Suppressor macrophage treated with lipopolysaccharide for 1 hour (primary cell): ENCODE data around the gene MKS1.

Experiments used
- DNase-seq, 3 donors: peaks; one replicate each; pipeline ENCODE4 v3.0.0-alpha.2; 2020 to 2022

The MKS1 gene

DNA sequence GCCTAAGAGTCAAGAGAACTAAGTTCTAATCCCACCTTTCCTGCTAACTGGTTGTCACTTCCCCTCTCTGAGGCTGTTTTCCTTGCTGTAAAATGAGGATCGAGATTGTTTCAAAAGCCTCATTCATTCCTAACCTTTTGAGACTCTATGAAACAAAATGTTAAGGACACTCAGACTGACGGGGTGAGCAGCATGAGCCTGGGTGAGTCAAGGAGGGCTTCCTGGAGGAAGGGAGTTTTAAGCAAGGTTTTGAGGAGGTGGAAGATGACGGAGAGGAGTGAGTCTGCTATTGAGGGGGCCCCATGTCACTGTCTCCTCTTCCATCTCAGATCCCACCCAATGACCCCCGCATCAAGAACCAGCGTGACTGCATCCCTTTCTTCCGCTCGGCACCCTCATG lies 22.4 kb downstream of the MKS1 start:
- no peak for DNase-seq

DNA sequence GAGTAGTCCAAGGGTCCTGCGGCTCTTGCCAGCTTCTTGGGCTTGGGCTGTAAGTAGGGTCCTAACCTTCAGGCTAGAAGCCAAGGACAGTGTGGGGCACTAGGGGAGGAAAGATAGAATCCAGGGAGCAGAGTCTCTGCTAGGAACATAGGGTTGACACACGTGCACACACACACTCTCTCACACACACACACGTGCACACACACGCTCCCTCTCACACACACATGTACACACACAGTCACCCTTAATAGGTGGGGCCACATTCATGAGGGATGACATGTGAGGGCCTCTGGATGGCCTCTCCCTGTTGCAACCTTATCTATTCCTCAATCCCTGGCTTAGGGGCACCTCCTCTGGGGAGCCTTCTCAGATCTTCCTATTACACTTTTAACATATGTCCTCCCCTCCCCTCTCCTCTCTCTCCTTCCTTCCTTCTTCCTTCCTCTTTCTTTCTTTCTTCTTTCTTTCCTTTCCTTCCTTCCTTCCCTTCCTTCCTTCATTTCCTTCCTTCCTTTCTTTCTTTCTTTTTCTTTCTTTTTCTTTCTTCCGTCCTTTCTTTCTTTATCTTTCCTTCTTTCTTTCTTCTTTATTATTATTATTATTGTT lies 23.4 kb downstream of the MKS1 start:
- DNase-seq = no peak

DNA sequence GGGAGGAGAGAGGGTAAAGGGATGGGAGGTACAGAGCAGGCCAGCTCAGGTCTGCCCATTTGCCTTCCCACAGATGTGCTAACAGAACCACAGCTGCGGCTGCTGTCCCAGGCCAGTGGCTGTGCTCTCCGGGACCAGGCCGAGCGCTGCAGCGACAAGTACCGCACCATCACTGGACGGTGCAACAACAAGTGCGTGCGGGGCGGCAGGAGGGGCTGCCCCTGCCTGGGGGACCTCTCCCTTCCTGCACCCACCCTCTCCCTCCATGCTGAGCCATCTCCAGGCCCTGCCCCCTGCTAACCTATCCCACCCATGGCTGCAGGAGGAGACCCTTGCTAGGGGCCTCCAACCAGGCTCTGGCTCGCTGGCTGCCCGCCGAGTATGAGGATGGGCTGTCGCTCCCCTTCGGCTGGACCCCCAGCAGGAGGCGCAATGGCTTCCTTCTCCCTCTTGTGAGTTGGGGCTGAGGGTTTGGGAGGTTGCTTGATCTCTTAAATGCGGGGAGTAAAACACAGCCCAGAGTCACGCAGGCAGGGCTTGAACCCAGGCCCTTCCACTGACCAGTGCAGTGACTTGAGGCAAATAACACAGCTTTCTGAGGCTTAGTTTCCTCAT lies 25.3 kb downstream of the MKS1 start:
- peak in 1 of 3 donors; percentile 20 for DNase-seq

DNA sequence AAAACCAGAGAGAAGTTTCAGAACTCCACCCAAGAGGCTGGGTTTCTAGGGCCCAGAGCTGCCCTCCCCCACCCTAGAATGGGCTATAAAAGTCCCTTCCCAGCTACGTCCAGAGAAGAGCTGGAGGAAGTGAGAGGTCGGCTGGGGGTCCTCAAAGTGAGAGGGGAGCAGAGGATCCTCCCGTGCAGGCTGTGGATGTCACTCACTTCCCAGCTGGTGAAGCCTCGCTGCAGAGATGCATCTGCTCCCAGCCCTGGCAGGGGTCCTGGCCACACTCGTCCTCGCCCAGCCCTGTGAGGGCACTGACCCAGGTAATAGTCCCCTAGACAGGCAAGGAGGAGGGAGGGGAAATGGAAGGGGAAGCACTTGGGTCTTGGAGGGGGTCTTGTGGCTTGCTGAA lies 26.4 kb downstream of the MKS1 start, which contains the start of gene EPX:
EPX (plus strand) TSS at position 115 of the 400 bp plus-strand sequence; CDS start at position 236, 121 bp downstream.
- DNase-seq = no peak

DNA sequence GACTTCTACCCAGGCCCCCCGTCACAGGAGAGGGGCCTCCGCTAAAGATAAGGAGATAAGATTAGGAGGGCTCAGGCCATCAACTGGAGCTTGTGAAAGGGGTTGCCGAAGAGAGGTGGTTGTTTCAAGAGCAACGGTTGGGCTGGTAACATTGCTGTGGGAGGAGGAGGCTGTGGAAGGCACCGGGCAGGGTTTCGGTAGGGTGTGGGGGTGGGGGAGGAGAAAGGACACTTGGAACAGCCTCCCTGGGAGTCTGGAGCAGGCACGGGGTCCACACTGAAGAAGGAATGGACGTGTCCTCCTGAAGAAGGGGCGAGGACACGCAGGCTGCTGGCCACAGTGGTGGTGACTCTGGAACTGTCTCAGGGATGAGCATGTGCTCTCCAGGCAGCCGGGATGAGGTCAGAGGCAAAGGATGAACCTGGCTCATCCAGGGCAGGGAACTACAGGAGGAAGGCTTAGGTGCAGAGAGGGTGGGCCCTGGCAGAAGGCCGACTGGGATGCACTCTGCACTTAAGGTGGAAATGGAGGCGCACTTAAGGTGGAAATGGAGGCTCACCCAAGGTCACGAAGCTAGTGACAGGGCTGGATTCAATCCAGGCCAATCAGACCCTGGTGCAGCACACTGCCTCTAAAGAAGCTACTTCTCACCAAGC lies 27.7 kb downstream of the MKS1 start:
- DNase-seq = no peak

DNA sequence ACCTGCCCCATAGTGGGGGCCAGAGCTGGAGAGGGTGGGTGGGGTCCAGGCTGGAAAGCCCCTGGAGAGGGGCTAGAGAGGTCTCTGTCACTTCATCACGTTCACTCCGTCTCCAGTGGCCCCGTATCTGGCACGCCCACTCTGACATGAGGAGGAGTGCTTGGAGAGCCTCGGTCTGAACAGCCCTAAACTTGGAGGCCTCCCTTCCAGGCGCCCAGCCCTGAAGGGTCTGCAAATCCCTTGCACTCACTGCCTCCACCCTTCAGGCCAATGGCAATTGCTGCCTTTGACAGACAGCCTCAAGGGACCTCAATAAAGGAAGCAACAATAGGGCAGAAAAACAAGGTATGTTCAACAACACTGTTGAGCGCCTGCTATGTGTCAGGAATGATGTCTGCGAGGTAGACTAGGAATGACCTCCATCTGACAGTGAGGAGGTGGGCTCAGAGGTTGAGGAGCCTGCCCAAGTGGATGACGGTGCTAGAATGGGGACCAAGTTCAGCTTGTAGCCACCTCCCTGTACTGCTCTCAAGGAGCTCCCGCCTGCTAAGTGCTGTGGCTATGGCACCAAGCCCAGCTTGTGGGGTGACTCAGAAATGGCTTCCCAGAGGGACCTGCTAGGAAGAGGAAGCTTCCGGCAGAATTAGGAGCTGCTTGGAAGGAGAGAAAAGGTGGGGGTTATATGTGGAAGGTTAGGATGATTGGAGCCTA lies 29.5 kb downstream of the MKS1 start:
- peak; percentile 34 to 41 (median 38) for DNase-seq

DNA sequence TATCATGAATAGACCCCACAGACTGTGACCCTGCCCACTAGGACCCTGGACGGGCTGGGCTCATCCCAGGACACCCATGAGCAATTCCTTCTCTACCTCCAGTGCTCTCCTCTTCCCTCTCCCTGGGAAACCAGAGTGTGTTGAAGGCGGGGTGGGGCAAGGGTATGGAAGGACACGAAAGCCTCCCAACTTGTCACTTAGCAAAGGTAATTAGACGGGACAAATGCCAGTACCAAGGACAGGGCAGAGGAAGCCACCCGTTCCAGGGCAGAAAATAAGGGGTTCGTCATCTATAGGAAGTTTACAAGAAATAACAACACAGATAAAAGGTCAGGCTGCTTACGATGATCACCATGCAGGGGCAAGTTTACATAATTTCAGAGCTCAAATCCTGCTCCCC lies 31.4 kb downstream of the MKS1 start:
- no peak for DNase-seq

DNA sequence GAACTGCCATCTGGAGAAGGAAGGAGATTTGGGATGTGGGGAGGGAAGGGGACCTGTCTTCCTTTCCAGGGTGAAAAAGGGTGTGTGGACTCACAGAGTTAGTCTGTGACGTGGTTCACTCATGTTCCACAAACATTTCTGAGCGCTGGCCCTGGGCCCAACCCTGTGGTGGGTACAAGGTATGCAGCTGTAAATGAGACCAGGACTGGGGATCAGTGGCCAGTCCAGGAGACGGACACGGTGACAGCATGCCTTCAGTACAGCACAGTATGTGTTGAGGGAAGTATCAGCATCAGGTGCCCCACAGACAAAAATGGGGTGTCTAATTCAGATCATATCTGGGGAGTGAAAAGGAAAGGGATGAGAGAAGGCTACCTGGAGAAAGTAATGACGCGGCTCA lies 32.0 kb downstream of the MKS1 start:
- no peak for DNase-seq

DNA sequence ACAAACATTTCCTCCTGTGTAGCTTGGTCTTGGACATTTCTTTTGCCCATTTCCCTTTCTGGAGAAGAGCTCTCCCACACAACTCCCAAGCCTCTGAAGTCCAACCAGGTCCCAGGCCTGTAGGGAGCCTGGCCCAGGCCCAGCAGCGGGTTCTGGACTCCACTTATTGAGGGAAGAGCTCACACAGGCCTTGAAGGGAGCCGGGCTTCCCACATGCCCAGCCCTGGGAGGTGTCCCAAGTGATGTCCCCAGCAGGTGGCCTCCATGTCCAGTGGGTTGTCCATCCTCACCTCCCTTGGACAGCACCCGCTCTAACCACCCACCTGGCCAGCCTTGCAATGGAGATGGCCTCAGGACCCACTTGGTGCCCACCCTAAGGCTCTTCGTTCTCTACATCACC lies 32.5 kb downstream of the MKS1 start:
- no peak for DNase-seq

DNA sequence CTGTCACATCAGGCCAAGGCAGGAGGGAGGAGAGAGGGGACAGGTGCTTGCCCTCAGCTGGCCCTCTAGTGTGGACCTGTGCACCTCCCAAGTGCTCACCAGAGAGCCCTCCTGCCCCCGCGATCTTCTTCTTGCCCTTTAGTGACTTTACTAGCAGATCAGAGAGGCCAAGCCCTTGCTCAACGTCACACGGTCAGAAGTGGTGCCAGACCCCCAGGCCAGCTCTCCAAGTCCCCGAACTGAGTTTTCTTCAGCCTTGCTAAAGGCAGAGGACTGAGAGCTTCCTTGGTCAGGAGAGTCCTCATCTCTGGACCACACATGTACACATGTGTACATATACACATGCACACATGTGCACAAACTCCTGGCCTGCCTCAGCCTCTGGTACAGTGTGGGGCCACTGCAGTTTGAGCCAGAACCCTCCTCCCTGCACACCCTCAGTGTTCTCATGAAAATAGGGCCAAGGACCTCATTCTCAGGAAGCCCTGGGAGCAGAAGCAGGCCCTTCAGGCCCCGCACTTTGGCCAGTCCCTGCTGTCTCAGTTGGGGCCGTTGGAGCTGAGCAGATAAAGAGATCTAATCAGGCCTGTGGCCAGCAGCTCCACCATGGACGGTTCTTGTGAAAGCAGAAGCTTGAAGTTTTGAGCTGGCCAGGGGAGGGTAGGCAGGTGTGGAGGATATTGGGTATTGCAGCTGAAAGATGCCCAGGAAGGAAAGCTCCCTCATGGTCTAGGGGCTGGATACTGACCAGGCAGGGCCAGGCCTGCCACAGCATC lies 33.9 kb downstream of the MKS1 start:
- DNase-seq = no peak

DNA sequence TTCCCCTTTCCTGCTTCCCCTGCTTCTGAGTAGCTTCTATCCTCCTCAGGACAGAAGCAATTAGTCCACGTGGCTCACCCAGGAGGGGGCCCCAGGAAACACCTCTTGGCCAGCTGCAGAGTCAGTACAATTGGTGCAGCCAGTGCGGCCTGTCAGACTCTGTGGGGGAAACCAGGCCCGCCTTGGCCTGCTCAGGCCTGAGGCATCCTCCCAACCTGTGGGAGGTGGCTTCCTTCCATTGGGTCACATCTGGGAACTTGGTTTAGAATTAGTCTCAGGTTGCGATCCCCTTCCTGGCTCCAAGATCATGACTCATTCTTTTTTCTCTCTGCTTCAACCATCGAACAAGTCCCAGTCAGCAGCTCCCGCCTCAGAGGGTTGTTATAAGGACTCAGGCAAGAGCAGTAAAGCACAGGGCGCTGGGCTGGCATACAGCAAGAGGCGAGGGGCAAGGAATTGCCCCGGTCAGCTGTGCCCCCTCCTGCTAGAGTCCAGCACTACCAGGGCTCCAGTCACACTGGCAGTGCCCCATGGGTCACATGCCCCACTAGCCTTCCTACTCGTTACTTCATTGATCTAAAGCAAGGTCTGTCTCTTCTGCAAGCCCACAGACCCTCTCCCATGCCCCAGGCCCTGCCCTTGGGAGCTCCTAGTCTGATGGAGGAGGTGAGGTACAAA lies 34.6 kb downstream of the MKS1 start:
- DNase-seq = no peak

DNA sequence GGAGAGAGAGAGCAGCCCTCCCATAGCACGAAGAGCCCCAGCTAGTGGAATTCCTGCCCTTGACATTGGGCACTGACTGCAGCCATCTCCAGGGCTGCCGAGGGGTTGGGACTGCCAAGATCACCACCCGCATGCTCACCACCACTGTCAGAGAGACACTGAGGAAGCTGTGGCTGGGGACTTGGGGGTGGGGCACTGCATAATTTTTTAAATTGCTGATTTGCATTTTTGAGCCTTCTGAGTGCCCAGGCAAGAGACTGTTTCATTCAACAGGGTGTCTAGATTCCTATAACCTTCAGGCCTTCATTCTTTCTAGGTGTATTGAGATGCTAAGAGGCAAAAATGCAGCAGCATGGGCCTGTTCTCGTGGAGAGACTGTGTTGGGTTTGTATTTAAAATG lies 35.5 kb downstream of the MKS1 start:
- DNase-seq = no peak

DNA sequence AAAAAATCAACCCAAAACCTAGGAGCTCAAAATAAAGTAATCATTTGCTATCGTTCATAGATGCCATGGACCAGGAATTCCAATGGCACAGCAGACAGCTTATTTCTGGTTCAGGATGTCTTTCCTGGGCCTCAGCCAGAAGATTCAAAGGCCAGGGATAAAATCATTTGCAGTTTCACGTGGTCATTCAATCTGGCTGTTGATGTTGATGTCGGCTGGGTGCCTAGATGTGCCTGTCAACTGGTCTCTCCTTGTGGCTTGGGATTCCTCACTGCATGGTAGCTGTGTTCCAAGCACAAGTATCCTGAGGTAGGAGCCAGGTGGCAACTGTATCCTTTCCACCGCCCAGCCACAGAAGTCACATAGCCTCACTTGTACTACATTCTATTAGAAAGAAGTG lies 37.3 kb downstream of the MKS1 start:
- DNase-seq = no peak

DNA sequence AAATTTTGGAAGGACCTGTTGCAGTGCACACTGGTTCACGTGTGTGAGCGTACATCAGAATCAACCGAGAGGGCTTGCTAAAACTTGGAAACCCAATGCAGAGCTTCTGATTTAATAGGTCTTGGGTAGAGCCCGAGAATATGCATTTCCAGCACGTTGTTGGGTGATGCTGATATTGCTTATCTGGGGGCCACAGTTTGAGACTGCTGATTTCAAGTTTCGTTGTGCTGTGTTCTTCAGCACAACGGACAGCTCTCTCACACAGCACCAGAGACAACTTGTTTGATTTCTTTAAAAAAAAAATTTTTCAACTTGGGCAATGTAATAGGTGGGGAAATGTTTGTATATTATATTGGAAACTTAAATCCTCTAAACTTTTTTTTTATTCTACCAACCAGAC lies 42.9 kb downstream of the MKS1 start:
- peak in 1 of 3 donors; percentile 11 for DNase-seq

DNA sequence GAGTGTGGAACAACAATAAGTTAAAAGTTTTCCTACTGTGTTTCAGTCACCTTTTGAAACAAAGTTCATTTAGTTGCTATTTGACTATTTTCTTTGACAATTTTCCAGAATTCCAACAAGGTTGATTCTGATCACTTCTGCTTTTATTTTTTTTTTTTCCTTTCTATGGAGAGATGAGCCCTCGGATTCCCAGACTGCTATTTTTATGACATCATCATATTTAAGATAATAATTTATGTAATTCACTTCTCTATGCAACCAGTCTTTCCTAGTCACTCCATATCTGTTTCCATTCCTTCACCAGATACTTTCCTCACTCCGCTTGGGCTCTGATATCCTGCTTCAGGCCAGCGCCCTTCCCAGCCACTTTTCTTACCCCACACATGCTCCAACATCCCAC lies 44.2 kb downstream of the MKS1 start:
- no peak for DNase-seq

DNA sequence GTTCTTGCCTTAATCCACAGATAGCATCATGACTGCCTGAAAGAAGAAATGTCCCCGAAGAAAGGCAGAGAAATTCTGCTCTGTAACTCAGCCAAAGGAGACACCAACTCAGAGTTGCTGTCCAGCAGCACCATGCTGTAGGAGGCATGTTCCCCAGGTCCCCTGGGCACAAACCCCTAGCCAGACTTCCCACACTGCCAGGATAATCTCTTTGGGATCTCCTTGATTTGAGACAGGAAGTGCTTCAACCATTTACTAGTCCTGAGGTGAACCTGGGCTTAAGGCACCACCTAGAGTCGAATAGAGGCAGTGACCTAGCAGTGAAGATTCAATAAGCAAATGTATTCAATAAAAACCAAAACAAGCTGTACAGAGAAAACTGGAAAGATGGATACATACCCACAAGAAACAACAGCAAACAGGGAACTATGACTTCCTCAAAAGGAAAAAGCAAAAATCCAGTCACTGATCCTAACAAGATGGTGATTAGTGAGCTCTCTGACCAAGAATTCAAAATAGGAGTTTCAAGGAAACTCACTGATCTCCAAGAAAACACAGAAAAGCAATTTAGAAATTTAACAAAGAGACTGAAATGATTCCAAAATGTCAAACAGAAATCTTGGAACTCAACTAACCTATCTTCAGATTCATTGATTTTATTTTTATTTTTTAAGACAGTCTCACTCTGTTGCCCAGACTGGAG lies 46.5 kb downstream of the MKS1 start:
- peak in 2 of 3 donors; percentile 10 to 21 for DNase-seq

DNA sequence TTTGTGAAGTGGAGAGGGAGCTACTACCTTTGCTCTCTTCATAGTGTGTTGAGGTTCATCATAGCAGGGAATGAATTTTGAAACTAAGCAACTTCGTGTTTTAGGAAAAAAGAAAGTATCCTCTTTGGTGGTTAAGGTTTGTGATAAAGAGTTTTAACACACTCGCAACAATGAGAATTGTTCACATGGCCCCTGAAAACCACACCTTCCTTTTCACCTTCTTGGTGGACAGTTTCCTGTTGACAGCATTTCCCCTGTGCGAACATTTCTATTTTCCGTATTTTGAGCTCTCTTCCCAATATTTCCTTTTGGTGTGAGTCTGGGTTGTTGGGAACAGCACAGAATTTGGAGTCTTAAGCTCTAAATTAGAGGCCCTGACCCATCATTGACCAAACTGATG lies 48.4 kb downstream of the MKS1 start:
- no peak for DNase-seq

DNA sequence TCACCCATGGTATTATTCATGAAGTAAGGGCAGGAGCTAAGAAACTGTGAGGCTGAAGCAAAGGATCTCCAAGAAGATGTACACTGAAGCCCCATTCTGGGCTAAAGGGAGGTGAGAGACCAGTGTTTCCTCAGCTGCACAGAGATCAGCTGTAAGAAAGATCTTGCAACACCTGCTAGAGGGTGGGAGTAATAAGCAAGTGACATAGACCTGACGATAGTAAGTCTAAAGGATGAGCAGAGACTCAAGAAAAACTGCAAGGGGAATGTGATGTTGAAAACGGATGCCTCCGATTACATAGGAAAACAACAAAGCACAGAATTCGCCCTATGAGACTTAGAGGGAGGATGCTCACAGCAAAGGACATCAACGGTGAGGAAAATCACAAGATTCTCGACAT lies 52.4 kb downstream of the MKS1 start, which contains the start of gene OR4D2:
OR4D2 (plus strand) TSS at position 301 of the 400 bp plus-strand sequence. CDS start 2,674 bp downstream, outside the sequence.
- DNase-seq = no peak

DNA sequence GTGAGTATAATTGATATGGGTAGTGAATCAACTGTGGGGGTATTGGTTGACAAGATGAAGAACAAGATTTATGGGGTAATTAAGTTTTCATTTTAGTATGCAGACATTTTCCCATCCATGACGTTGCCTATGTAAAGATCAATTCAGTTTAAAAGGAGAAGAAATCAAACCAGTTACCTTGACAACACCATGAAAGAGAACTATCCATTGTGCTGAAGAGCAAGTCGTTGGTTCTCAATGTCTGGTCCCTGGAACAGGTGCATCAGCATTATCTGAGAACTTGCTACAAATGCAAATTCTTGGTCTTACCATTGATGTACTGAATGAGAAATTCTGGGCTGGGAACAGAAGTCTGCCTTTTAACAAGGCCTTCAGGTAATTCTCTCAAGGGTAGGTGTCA lies 53.1 kb downstream of the MKS1 start:
- DNase-seq = no peak

DNA sequence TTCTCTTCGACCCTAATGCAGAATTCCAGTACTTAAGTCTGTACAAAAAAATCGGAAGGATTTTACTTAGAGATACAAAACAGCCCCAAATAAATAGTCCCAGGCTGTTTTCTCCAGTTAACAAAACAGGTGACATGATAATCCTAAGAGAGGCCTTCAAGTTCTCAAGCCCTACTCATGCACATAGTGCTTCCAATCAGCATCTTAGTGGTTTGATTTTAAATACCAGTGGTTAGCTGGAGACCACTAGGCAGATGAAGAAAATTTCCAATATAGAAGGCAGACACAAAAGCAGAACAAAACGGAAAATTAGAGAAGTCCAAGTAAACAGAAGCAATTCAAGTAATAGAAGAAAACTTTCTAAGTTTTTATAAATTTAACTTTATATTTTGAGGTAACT lies 57.5 kb downstream of the MKS1 start:
- DNase-seq = no peak

DNA sequence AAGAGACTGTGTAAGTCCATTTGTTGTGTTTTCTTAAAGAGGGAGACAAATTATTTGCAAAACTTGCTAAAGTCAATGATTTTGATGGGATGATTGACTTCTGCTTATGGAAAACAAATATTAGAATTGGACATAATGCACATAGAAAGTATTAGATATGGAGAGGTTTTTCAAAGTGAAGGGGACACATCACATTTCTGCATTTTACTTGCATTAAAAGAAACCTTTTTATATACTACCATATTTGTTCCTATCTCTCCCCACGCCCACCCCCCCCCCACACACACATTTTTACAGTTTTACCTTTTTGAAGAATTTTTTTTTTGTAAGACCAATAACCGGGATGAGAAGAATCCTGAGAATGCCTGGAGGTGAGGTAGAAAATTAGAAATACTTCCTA lies 60.9 kb downstream of the MKS1 start:
- DNase-seq = no peak
